GM12878 (cell line): ENCODE measurements around the gene ARHGEF6.

Experiments
- CEBPB ChIP-seq, 2 experiments: fragments of 150-350 bp in 1 of 2; IDR thresholded peaks; 2 replicates each; pipeline ENCODE4 v1.6.1; 2012 to 2014; ENCODE audit warnings: low read depth in 2 of 2, low read length in 2 of 2, borderline replicate concordance in 1 of 2, inconsistent platforms in 1 of 2
- MYC ChIP-seq: IDR thresholded peaks from 2 replicates; pipeline ENCODE4 v1.6.1; 2011; ENCODE audit warnings: mild to moderate bottlenecking, low read length, moderate library complexity, inconsistent platforms; ENCODE audit not compliant: insufficient read depth, insufficient replicate concordance, insufficient read length, severe bottlenecking
- POLR2AphosphoS5 ChIP-seq: IDR thresholded peaks from 2 replicates; pipeline ENCODE4 v1.6.1; 2011; ENCODE audit warnings: mild to moderate bottlenecking, low read length, inconsistent platforms

DNA sequence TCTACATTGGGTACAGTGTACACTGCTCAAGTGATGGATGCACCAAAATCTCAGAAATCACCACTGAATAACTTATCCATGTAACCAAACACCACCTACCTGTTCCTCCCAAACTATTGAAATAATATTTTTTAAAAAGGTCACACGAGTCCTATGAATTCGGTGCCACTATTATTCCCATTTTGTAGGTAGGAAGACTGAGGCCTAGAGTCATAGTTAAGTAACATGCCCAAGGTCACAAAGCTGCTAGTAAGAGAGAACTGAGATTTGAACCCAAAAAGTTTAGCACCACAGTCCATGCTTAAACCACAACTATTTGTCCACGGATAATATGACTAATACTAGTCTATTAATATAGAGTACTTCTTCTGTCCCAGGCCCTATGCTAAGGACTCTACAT lies 2.7 kb downstream of the ARHGEF6 start:
- TF ChIP-seq MYC (no peak), CEBPB (IDR thresholded peaks at IDR 0.05; ENCODE audit: borderline replicate concordance in 1 of 2, low read depth in 2 of 2, low read length in 2 of 2) (no peak), POLR2AphosphoS5 (no peak)
